AG09309 (cell line): ENCODE data around the gene RPS6KL1.

ENCODE experiments used
- DNase-seq: peaks from one replicate; pipeline ENCODE4 v3.0.0-alpha.2; 2010; ENCODE audit warnings: low read depth
- H3K4me3 ChIP-seq: 2 replicates; pipeline ENCODE4 v1.5.1; 2011; ENCODE audit warnings: mild to moderate bottlenecking, low read depth, low read length, moderate library complexity; ENCODE audit not compliant: control insufficient read depth
- CTCF ChIP-seq: IDR thresholded peaks from 2 replicates; pipeline ENCODE4 v1.5.1; 2011; ENCODE audit warnings: mild to moderate bottlenecking, low read depth, low read length, inconsistent platforms; ENCODE audit not compliant: insufficient read depth, control insufficient read depth; ENCODE audit errors: missing control alignments

The RPS6KL1 gene

GRCh38 chr14:74963178-74963704 is 40.2 kb upstream of the RPS6KL1 start:
- no peak for TF ChIP-seq CTCF
- no peak overlapping the region for H3K4me3 ChIP-seq
- DNase-seq = no peak

- no peak for DNase-seq
- no peak for TF ChIP-seq CTCF
- no peak overlapping the region for H3K4me3 ChIP-seq
These were observed 39.4 kb upstream of the RPS6KL1 start for GRCh38 chr14:74962493-74962892.

- TF ChIP-seq CTCF = no peak
These were observed 39.0 kb upstream of the RPS6KL1 start for GRCh38 chr14:74962046-74962445.

GRCh38 chr14:74961238-74961911 is 38.3 kb upstream of the RPS6KL1 start:
- no peak for DNase-seq
- TF ChIP-seq CTCF = no peak

More at GRCh38 chr14:74962046-74962445, 39.0 kb upstream of the RPS6KL1 start:
- H3K4me3 ChIP-seq = no peak overlapping the region
- DNase-seq = no peak

GRCh38 chr14:74960736-74961135 is 37.7 kb upstream of the RPS6KL1 start:
- TF ChIP-seq CTCF = no peak
- no peak for DNase-seq
- no peak overlapping the region for H3K4me3 ChIP-seq

More at GRCh38 chr14:74961238-74961911, 38.3 kb upstream of the RPS6KL1 start:
- H3K4me3 ChIP-seq = no peak overlapping the region

GRCh38 chr14:74959596-74960180 is 36.6 kb upstream of the RPS6KL1 start:
- no peak for TF ChIP-seq CTCF
- no peak for DNase-seq
- H3K4me3 ChIP-seq = no peak overlapping the region
